ENCODE results near the gene GSTM3.

GRCh38 chr1:109762039-109762585 lies 21.3 kb upstream of the GSTM3 start:
- TF ChIP-seq CTCF (IDR thresholded peaks at IDR 0.05) (no peak), NFE2L1 (CRISPR knock-in tag; IDR thresholded peaks at IDR 0.05) (no peak), CBFB (CRISPR knock-in tag; IDR thresholded peaks at IDR 0.05; ENCODE audit: low read depth) (no peak), NR2C2 (CRISPR knock-in tag; IDR thresholded peaks at IDR 0.05) (no peak), JUN (CRISPR knock-in tag; IDR thresholded peaks at IDR 0.05) (no peak)
